GM18868 (cell line): ENCODE results near the gene CAP1.
A peak's percentile ranks its signal among the peaks of the same experiment; 100 is the strongest.
"Not testable (repeated sequence)": the region's sequence is repeated elsewhere in the genome, so short reads cannot be mapped to it uniquely, and the experiment has no call there.

Source experiments
- ATAC-seq: cut with Tn5 transposase; IDR thresholded peaks from one replicate; pipeline ENCODE4 v1.9.1; 2021; ENCODE audit warnings: mild to moderate bottlenecking, moderate library complexity; ENCODE audit not compliant: unreplicated experiment

CAP1 gene

DNA sequence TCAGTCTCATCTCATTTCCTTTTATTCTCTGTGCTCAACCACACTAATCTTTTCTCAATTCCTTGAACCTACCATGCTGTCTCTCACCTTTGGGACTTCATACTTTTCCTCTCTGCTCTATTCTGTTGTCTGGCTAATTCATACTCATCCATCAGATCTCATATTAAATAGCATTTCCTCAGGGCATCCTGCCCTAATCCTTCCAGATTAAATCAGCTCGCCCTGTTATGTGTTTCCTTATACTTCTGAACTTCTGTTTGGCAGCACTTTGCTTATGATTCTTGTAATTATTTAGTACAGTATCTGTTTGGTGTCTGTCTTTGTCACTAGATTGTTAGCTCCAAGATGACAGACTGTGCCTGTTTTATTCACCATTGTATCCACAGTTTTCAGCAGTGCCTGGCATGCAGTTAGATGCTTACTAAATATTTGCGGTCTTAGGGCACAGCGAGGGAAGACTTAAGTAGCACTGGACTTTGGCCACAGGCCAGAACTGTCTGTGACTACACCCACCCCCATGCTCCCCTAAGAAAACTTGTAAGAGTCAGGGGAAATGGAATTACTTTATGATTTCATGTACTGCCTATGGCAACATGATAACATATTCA lies 9.9 kb upstream of the CAP1 start:
- ATAC-seq = no peak

DNA sequence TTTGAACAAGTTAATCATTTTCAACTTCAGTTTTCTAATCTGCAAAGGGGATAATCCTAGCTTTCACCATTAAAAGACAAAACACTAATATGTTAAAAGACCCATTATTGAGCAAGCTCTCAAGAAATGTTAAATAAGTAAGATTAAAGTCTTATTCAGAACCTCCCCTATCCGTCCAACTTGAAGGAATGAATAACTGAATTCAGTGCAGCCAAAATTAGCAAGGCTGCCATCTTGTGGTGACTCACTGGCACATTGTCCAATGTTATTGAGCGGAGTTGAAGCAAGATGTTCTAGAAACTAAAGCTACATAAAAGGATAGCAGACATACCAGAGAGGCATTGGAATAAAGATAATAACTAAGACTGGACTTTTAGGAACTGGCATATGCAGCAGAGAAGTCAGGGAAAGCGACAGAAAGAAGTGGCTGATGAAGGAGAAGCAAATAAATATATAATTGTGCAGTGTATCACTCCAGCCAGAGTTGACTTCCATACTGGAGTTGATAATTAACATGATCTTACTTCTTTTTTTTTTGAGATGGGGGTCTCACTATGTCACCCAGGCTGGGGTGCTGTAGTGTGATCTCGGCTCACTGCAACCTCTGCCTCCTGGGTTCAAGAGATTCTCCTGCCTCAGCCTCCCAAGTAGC lies 8.2 kb upstream of the CAP1 start:
- no peak for ATAC-seq

DNA sequence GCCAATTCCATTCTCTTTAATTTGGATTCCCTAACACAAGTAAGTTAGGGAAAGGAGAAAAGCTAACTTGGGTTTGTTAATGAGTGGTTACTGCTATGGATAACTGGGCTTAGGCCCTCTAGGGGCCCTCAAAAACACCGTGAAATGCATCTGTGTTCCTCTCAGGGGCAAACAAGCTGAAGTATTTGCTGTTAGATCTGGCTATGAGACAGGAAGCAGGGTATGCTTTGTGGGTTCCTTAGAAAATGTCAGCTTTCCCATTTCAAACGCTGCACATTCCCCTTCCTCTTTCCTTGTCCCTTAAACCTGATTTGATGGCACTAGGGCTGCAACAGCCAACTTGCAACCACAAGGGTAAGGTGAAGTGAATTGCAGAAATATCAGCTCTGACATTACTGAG lies 5.7 kb upstream of the CAP1 start:
- no peak for ATAC-seq

DNA sequence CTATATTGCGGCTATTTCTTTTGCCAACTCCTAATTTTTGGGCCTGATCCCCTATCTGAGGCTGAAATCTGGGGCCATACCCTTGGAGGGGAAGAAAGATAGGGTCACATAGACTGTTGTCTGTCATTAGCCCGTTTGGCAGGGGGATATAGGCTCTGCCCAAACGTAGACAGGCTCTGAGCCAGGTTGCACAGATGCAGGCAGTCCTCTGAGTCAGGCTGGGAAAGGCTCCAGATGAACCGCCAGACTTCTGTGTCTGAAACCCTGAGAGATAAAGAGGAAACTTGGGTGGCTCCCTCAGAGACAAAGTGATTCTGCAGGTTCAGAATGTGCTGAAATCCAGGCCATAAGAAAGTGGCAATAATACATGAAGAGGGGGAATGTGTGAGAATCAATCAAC lies 4.0 kb upstream of the CAP1 start:
- ATAC-seq = no peak

DNA sequence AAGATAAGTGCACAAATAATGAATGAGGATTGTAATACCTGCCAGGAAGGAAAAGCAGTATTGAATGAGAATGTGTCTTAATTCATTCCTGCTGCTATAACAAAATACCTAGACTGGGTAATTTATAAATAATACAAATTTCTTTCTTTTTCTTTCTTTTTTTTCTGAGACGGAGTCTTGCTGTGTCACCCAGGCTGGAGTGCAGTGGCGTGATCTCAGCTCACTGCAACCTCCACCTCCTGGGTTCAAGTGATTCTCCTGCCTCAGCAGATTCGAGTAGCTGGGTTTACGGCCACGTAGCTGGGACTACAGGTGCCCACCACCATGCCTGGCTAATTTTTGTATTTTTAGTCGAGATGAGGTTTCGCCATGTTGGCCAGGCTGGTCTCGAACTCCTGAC lies 3.3 kb upstream of the CAP1 start:
- not testable (repeated sequence) for ATAC-seq

DNA sequence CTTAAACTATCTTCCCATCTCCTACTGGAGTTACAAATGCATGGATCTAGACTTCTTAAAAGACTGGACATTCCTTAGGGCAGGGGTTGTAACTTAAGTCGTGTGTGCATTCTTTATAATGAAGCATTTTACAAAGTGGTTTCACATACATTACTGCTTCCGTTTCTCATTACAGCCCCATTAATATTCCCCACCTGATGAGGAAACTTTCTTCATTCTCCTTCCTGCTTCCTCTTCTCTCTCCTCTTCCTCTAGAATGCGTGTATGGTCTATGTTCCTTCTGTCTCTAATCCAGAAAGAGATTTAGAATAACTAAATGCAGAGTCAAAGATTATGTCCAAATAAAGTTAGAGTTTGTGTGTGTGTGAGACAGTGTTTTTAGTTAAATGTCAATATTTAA lies 1.8 kb upstream of the CAP1 start:
- ATAC-seq = no peak

DNA sequence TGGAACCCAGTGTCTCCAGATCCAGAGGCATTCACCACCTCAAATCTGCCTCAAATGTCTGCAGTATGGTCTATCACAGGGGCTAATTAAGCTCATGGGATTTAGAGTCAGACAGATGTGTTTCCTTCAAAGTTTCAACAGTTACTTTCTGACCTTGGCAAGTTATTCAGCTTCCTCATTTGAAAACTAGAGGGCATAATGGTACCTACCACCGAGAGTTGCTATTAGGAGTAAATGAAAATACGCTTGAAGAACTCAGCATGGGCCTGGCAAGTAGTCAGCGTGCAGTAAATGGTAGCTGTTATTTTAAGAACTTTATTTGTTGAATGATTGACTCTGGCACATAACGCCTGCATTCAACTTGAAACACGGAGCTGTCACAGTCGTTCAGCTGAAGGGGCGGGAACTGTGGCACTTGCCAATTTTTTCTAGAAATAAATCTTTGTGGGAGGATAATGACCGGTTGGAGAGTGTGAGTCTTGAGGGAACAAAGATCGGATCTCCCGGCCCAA lies 1.2 kb upstream of the CAP1 start:
- no peak for ATAC-seq

DNA sequence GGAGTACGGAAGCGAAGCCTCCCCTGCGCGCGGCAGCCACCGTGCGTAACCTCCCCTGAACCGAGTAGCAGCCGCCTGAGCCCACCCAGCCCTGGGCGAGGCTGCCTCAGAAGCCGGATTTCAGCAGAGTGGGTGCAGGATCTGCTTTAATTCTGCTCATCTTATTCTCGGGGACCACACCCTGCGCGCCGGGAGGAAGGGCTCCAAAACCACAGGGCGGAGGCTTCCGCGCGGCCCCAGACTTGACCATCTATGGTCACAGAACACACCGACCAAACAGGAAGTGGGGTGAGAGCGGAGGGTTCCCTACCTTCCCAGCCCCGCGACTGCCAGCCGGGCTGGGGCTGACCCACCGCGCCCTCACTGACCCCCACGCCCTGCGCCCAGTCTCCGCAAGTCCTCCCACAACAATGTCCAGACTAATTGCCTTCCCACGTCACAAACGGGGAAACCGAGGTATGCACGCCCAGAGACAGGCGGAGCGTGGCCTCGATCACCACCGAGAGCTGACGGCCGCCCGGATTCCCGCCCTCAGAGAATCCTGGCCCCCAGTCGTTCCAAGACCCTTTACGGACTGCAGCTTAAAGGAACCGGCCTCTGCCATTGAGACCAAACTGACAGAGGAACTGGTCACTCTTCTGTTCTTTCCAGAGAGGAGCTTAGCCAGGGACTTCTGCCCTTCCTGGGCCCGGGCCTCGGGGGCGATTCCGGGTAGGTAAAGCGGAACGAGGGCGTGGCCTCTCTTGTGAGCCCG lies 595 bp upstream of the CAP1 start:
- ATAC-seq = peak; percentile 54

DNA sequence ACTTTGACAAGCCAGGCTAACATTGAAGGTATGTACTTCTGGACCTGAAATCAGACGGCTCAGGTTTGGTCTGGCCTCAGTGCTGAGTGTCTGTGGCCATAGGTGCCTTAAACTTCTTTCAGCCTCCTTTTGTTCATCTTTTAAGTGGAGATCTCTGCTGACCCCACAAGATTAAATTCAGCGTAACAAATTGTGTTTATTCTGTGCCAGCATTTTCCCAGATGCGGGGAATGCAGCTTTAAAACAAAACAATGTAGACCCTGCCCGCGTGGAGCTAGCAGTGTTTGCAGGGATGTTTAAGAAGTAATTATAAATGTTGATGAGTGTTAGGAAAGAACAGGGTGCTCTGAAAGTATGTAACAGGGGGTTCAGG lies 923 bp downstream of the CAP1 start:
- ATAC-seq = no peak

DNA sequence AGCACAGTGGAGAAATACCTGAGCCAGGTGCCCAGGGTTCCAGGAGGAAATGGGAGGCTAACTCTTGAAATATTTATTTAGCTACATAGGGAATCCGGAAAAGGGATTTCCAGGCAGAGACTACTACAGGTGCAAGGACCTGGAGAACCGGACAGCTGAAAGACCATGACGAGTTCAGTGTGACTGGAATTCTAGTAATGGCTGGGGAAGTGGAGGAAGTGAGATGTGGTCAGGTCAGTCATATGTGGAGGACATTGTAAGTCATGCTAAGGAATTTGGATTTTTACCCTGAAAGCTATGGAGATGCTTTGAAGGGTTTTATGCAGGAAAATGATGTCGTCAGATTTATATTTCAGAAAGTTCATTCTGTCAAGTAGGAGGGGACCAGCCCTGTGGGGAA lies 1.8 kb downstream of the CAP1 start:
- no peak for ATAC-seq

DNA sequence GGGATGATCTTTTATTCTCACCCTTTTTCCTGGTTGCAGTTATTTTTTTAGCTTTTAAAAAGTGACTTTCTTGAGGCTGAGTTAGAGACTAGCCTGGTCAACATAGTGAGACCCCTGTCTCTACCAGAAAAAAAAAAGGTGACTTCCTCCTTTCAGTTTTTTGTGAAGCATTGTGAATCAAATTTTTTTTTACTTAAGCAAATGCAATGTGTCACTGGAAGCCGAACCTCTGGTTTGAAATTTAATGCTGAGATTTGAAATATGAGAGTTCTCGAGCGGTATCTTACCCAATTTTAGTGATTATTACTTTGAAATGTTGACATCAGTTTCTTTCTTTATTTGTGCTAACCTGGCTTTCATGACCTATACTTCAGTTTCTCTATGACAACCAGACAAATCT lies 3.6 kb downstream of the CAP1 start:
- no peak for ATAC-seq

DNA sequence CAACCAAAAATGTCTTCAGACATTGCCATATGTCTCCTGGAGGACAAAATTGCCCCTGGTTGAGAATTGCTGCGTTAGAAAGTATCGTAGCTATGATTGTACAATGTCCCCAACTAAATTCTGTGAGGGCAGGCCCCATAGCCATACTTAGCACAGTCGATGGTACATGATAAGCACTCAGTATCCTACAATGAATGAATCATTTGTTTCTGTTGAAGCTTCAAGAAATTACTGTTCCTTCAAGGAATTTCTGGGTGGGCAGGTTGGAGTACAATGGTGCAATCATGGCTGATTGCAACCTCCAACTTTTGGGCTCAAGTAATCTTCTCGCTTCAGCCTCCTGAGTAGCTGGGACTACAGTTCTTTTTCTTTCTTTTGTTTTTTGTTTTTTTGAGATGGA lies 4.7 kb downstream of the CAP1 start:
- no peak for ATAC-seq

DNA sequence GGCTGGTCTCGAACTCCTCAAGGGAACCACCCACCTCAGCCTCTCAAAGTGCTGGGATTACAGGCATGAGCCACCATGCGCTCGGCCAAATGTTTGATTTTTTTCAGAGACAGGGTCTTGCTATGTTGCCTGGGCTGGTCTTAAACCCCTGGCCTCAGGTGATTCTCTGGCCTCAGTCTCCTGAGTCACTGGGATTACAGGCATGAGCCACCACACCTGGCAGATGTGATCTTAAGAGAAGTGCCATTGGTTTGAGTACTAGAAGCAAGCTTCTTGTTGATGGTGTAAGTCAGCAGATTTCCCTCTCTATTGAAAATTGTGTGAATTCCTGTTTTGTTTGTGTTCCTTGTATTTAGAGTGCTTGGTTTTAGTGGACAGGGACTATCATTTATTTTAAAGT lies 5.2 kb downstream of the CAP1 start:
- ATAC-seq = no peak

DNA sequence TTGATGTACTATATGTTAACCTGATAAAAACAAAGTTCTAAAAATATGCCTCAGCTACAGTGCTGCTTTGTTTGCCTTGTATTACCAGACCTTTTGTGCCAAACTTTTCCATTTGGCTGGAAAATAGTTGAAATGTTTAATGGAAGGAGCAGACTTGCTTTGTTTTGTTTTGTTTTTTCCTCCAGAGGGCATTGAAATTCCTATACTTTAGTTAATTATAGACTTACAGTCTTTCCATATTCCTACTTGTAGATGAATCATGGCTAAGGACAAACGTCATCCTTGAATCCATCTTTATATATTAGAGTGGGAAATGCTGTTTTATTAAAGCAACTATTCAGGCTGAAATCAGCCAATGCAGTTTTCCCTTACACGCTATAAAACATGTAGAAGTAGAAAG lies 6.7 kb downstream of the CAP1 start:
- ATAC-seq = no peak

DNA sequence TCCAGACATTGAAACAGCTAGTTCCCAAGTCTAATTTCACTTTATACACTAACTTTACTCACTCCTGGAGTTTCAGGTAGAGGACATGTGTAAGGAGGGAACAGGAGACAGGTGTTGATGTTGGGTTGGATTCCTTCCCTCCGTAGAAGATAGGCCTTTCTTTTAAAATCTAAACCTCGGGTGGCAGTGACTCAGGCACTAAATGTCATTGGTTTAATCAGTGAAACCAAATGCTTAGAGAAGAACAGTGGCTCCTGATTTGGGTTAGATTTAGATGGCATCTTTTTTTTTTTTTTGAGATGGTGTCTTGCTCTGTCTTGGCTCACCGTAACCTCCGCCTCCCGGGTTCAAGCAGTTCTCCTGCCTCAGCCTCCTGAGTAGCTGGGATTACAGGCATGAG lies 7.2 kb downstream of the CAP1 start:
- ATAC-seq = no peak

DNA sequence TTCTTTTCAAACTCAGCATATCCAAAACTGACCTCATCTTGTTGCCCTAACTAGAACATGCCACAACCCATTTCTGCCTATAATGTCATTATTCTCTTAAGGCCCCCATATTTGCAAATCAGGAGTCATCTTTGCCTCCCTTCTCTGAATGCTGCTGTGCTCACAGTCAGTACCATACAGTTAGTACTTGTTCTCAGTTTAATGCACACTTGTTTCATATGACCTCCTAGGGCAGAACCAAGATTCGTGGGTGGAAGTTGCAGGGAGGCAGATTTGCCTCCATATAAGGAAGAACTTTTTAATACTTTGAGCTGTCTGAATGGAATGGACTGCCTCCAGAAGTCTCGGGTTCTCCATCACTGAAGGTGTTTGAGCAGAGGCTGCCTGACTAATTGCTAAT lies 9.2 kb downstream of the CAP1 start:
- no peak for ATAC-seq

DNA sequence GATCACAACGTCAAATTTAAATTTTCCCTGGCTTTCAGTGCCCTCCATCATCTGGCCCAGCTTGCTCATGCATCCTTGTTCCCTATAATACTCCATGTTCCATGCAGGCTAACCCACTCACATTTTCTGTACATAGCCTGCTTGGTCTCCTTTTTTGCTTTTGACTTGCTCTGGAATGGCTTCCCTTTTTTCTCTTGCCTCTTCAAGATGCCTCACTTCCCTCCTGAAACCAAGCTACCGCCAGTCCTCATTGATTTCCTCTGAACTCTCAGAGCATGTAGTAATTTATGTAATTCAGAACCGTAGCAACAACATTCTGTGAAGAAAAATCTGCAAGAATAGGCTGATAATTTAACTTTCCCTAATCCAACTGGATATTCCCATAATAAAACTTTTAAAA lies 10.3 kb downstream of the CAP1 start:
- no peak for ATAC-seq

DNA sequence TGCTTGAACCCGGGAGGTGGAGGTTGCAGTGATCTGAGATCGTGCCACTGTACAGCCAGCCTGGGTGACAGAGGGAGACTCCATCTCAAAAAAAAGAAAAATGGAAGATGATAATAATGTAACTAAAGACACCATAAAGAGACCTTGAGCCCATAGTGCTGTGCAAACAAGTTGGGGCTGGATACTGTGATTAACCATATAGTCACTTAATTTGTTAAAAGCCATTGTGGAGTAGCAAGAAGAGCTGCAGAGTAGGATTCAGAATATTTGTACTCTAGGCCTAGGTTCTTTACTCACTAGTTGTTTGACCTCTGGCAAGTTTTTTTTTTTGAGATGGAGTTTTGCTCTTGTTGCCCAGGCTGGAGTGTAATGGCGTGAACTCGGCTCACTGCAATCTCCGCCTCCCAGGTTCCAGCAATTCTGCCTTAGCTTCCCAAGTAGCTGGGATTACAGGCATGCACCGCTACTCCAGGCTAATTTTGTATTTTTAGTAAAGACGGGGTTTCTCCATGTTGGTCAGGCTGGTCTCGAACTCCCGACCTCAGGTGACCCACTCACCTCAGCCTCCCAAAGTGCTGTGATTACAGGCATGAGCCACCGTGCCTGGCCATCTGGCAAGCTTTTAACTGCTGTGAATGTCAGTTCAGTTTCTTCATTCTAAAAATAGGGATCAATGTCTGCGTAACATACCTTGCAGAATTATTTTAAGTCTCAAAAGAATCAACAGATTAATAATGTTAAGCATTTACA lies 12.8 kb downstream of the CAP1 start:
- no peak for ATAC-seq

DNA sequence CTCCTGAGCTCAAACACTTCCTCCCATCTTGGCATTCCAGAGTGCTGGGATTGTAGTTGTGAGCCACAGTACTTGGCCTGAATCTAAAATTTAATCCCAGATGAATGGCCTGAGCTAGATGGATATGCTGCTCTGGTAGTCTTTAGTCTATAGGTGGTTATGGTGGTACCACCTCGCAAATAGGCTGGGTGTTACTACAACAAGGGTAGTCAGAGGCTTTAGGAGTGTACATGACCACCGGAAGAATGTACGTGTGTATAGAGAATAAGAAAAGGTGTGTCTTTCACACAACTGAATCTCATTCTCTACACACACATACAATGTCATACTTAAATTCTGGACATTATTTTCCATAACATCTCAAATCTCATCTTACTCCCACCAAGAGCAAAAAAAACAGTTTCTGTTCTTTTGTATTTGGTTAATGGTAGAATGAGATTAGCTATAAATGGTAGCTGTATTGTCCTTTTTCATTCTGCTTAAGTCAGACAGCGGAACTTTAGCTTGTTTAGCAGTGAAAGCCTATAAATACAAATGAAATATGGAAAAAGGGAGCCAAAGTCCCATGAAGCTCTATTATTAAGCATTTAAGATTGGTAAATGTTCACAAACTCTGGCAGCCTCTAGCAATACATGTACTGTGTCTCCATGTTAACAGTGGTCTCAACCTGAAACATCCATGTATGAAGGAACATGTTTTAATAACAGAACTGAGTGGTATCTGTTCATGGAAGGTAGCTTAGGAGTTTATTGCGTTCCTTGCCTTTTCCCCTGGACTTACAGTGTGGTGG lies 16.2 kb downstream of the CAP1 start:
- no peak for ATAC-seq

DNA sequence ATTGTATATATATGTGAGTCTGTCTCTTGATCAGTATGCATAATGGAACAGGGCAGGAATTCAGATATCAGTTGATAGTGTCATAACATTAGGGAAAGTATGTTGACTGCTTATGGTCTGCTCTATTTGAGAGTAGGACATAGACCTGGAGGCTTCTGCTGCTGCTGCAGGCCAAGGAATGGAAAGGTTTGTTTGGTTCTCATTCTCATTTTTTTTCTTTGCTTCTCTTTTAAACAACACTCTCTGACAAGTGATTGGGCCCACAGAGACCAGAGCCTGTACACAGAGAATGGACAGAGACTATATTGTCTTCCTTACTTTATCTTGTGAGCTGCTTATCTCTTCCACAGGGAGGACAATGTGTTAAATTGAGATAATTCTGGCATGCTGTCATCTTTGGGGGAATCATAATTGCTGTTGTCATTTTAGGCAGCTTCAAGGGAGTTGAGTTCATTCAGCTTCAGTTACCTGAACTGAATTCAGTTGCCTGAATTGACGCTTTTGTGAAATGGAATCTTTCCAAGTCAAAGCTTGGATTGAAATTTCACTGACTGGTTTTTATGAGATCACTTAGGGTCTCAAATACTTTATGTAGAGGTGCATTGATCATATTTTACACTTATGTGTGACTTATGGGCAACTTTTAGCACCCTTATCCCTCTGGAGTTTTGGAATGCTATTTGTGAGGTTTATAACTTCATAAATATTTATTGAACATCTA lies 16.9 kb downstream of the CAP1 start:
- no peak for ATAC-seq
